Panc1 (cell line): ENCODE measurements around the gene GRIK1.

Experiments
- REST ChIP-seq, 2 experiments: IDR thresholded peaks; 2 replicates each; pipeline ENCODE4 v1.6.1; 2011 to 2012; ENCODE audit warnings: low read depth in 2 of 2, control low read depth in 1 of 2, low read length in 1 of 2, mild to moderate bottlenecking in 1 of 2, moderate library complexity in 1 of 2; ENCODE audit not compliant: insufficient read depth in 1 of 2
- TF ChIP-seq, protein P1 (sequence below): fragments of 450-650 bp; IDR thresholded peaks from 2 replicates; pipeline ENCODE4 v1.5.1; 2017; ENCODE audit warnings: mild to moderate bottlenecking

DNA sequence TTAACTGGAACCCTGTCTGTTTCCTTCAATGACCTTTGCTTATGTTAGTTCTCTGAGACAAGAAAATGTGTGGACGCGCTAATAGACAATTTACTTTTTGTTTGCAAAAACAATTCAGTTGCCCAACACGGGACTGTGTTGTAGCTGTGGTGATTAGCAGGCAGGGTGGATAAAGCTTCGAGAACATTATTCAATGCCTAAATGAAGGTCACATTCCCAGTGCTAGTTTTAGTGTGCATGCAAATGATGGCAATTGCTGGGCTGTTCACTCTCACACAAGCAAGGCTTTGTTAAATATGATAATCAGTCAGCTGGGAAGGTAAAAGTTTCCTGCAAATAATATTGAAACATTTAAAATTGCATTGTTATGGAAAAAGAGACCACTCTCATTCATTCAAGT, 452.6 kb downstream of the GRIK1 start:
- TF ChIP-seq, protein P1, sequence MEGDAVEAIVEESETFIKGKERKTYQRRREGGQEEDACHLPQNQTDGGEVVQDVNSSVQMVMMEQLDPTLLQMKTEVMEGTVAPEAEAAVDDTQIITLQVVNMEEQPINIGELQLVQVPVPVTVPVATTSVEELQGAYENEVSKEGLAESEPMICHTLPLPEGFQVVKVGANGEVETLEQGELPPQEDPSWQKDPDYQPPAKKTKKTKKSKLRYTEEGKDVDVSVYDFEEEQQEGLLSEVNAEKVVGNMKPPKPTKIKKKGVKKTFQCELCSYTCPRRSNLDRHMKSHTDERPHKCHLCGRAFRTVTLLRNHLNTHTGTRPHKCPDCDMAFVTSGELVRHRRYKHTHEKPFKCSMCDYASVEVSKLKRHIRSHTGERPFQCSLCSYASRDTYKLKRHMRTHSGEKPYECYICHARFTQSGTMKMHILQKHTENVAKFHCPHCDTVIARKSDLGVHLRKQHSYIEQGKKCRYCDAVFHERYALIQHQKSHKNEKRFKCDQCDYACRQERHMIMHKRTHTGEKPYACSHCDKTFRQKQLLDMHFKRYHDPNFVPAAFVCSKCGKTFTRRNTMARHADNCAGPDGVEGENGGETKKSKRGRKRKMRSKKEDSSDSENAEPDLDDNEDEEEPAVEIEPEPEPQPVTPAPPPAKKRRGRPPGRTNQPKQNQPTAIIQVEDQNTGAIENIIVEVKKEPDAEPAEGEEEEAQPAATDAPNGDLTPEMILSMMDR: no peak
- TF ChIP-seq REST (IDR thresholded peaks at IDR 0.05; ENCODE audit: insufficient read depth in 1 of 2, low read depth in 2 of 2, low read length in 1 of 2): no peak
